B cell (primary cell): ENCODE measurements around the gene RPAP2. TPM values are rescaled to one million over a fixed set of nuclear protein-coding genes. Genes with fewer than 3 reads are reported as not detected.
"Not testable (repeated sequence)": the region's sequence is repeated elsewhere in the genome, so short reads cannot be mapped to it uniquely, and the experiment has no call there.

Source experiments
- ATAC-seq: fragments of 200-7000 bp; cut with Tn5 transposase; one replicate; pipeline ENCODE4 v1.10.0; 2021; ENCODE audit warnings: low read depth, mild to moderate bottlenecking, moderate number of reproducible peaks, moderate library complexity
- CTCF ChIA-PET: fragments of 350-600 bp; sonication (Branson Sonifier 250); formaldehyde crosslinking; loops from one replicate; lab custom pipeline; 2021; ENCODE audit warnings: antibody characterized with exemption, inconsistent platforms; lab: Charles Lee
- POLR2A ChIA-PET: fragments of 350-600 bp; sonication (Branson Sonifier 250); formaldehyde crosslinking; loops from one replicate; lab custom pipeline; 2021; ENCODE audit warnings: antibody characterized with exemption; lab: Charles Lee
- DNase-seq: peaks from one replicate; pipeline ENCODE4 v3.0.0; 2013
- H2AFZ ChIP-seq: 2 replicates; pipeline ENCODE4 v1.6.1; 2012; ENCODE audit warnings: mild to moderate bottlenecking, low read depth, low read length; ENCODE audit not compliant: insufficient read depth, poor library complexity, severe bottlenecking
- H3K27ac ChIP-seq, 2 donors: 1 replicate in 1 of 2; 2 replicates in 1 of 2; pipeline ENCODE4 v1.5.1; 2012 to 2013; ENCODE audit warnings: low read length in 2 of 2, mild to moderate bottlenecking in 2 of 2, moderate library complexity in 1 of 2
- H3K27me3 ChIP-seq, 4 experiments: fragments of 200-600 bp in 1 of 4; sonication (generic) in 1 of 4; replicated peaks in 1 of 4; 1 replicate in 2 of 4; 2 replicates in 2 of 4; pipeline versions ENCODE4 v1.6.1 to v1.7.0; 2013 to 2016; ENCODE audit warnings: low read length in 3 of 4, mild to moderate bottlenecking in 2 of 4, mixed read lengths in 1 of 4, moderate library complexity in 1 of 4; ENCODE audit not compliant: insufficient read depth in 4 of 4, control insufficient read depth in 3 of 4; ENCODE audit errors: control extremely low read depth in 1 of 4
- H3K36me3 ChIP-seq, 2 experiments: replicated peaks in 1 of 2; 1 replicate in 1 of 2; 2 replicates in 1 of 2; pipeline versions ENCODE4 v1.6.1 to v1.7.1; 2013; ENCODE audit warnings: low read length in 1 of 2; ENCODE audit not compliant: insufficient read depth in 2 of 2, control insufficient read depth in 1 of 2; ENCODE audit errors: control extremely low read depth in 1 of 2, extremely low read depth in 1 of 2
- H3K4me1 ChIP-seq, 2 donors: fragments of 200-600 bp in 1 of 2; sonication (generic) in 1 of 2; 1 replicate in 1 of 2; 2 replicates in 1 of 2; pipeline versions ENCODE4 v1.5.1 to v1.6.1; 2013 to 2017; ENCODE audit warnings: low read length in 2 of 2; ENCODE audit not compliant: control insufficient read depth in 2 of 2, insufficient read depth in 2 of 2
- H3K4me2 ChIP-seq: replicated peaks from 2 replicates; pipeline ENCODE3; 2012; ENCODE audit warnings: mild to moderate bottlenecking, low read depth, low read length; ENCODE audit not compliant: poor library complexity, severe bottlenecking
- H3K4me3 ChIP-seq, 5 experiments: fragments of 200-600 bp in 1 of 5; sonication (generic) in 1 of 5; 1 replicate in 3 of 5; 2 replicates in 2 of 5; pipeline versions ENCODE4 v1.5.1 to v1.7.0; 2011 to 2016; ENCODE audit warnings: low read length in 4 of 5, mild to moderate bottlenecking in 4 of 5, low read depth in 2 of 5, control low read depth in 1 of 5, moderate library complexity in 1 of 5; ENCODE audit not compliant: insufficient read depth in 1 of 5; ENCODE audit errors: control extremely low read depth in 1 of 5, extremely low read depth in 1 of 5
- H3K79me2 ChIP-seq: fragments of 200-600 bp; sonication (generic); one replicate; pipeline ENCODE4 v1.6.0; 2016; ENCODE audit warnings: low read length; ENCODE audit not compliant: control insufficient read depth, insufficient read depth
- H3K9ac ChIP-seq: fragments of 200-600 bp; sonication (generic); 2 replicates; pipeline ENCODE4 v1.6.1; 2017; ENCODE audit warnings: mild to moderate bottlenecking, low read length, moderate library complexity
- H3K9me3 ChIP-seq, 3 donors: one replicate each; pipeline versions ENCODE4 v1.6.1 to v1.7.1; 2013; ENCODE audit warnings: low read length in 2 of 3; ENCODE audit not compliant: control insufficient read depth in 2 of 3, insufficient read depth in 1 of 3; ENCODE audit errors: control extremely low read depth in 1 of 3
- H4K20me1 ChIP-seq: 2 replicates; pipeline ENCODE4 v1.6.0; 2012; ENCODE audit warnings: mild to moderate bottlenecking, low read length; ENCODE audit not compliant: insufficient read depth, control insufficient read depth, poor library complexity, severe bottlenecking
- H3K27ac Mint-ChIP-seq: one replicate; pipeline ENCODE4 v1.8.0; 2021; ENCODE audit warnings: mixed read lengths
- H3K27me3 Mint-ChIP-seq: one replicate; pipeline ENCODE4 v1.8.0; 2021; ENCODE audit warnings: mixed read lengths
- H3K4me1 Mint-ChIP-seq: one replicate; pipeline ENCODE4 v1.8.0; 2021; ENCODE audit warnings: mixed read lengths
- H3K4me3 Mint-ChIP-seq: one replicate; pipeline ENCODE4 v1.8.0; 2021; ENCODE audit warnings: mixed read lengths
- H3K9me3 Mint-ChIP-seq: one replicate; pipeline ENCODE4 v1.8.0; 2022; ENCODE audit warnings: mixed read lengths; ENCODE audit not compliant: insufficient read depth
- CTCF ChIP-seq: fragments of 200-600 bp; IDR thresholded peaks from one replicate; pipeline ENCODE4 v1.8.0; 2022; ENCODE audit warnings: antibody characterized with exemption, mild to moderate bottlenecking
- EZH2 ChIP-seq: IDR thresholded peaks from 2 replicates; pipeline ENCODE4 v1.6.1; 2012; ENCODE audit warnings: borderline replicate concordance, low read depth, mild to moderate bottlenecking, moderate library complexity, low read length; ENCODE audit not compliant: insufficient read depth, poor library complexity, severe bottlenecking
- WGBS: methylation state at CpG from one replicate; pipeline ENCODE4 v1.1.5; 2013; ENCODE audit warnings: missing lambda C conversion rate; ENCODE audit not compliant: insufficient coverage; 5-methylcytosine and 5-hydroxymethylcytosine counted together
- intact Hi-C: fragments of 100-400 bp; cut with micrococcal nuclease; formaldehyde crosslinking; loops from one replicate; pipeline ENCODE4 v1.10.0; 2022
- polyA plus RNA-seq: library from polyadenylated mRNA; depleted of rRNA; stranded (reverse); fragments of >200 nt; gene quantifications from 2 replicates; pipeline ENCODE4 v1.2.3, GENCODE V29; 2012
- total RNA-seq, 2 donors: library from RNA; stranded (reverse); fragments of 120-200 nt in 1 of 2; gene quantifications; 1 replicate in 1 of 2; 2 replicates in 1 of 2; pipeline versions ENCODE4 v1.2.3 to v1.2.4, GENCODE V29; 2013 to 2022

RPAP2 gene
- total and polyA plus RNA-seq, 2 donors (not counting 1 experiment from before 2014, with no cell fraction given), result 6.3 to 31.6 TPM

- Mint-ChIP-seq H3K9me3 (no peaks in the 10 kb centered on the region), H3K27ac (no peak overlapping the region), H3K27me3 (no peaks in the 10 kb centered on the region), H3K4me1 (no peaks in the 10 kb centered on the region), H3K4me3 (no peak overlapping the region)
- Histone ChIP-seq H2AFZ (no peak overlapping the region), H3K27ac (no peak overlapping the region), H3K4me1 (no peaks in the 10 kb centered on the region), H3K4me2 (no peak overlapping the region), H3K36me3 (peaks cover 0 to 2% of the 10 kb centered on the region in 2 experiments), H4K20me1 (no peaks in the 10 kb centered on the region), H3K27me3 (no peaks in the 10 kb centered on the region), H3K4me3 (no peak overlapping the region), H3K9ac (no peak overlapping the region), H3K79me2 (no peaks in the 10 kb centered on the region), H3K9me3 (no peaks in the 10 kb centered on the region)
- ChIA-PET POLR2A (no interaction called here), CTCF (no interaction called here)
- intact Hi-C loops, result no loop called here
- TF ChIP-seq CTCF (no peak), EZH2 (no peak)
- DNase-seq (no peak), ATAC-seq (no peak)
- WGBS, result no CpG with 5 or more reads among the region's 2 CpGs
Observed at GRCh38 chr1:92376345-92376744, 77.5 kb downstream of the RPAP2 start.

- H3K9me3 Mint-ChIP-seq, H4K20me1 ChIP-seq, H3K27me3 ChIP-seq, H3K4me1 Mint-ChIP-seq, H3K27ac ChIP-seq, intact Hi-C loops, H3K79me2 ChIP-seq, CTCF ChIA-PET, H3K4me2 ChIP-seq, H3K9ac ChIP-seq, H3K9me3 ChIP-seq, ATAC-seq, H3K27ac Mint-ChIP-seq, H3K4me3 ChIP-seq, H2AFZ ChIP-seq, H3K4me3 Mint-ChIP-seq, POLR2A ChIA-PET, H3K27me3 Mint-ChIP-seq, DNase-seq, H3K36me3 ChIP-seq, H3K4me1 ChIP-seq: not testable (repeated sequence)
- 100% methylated on average over 3 of the region's 4 CpGs for WGBS
Observed at GRCh38 chr1:92377991-92378390, 79.1 kb downstream of the RPAP2 start.
